KBM-7 (cell line): Measurements from ENCODE around the gene WT1.

Experiments used
- DNase-seq: peaks from one replicate; pipeline ENCODE4 v3.0.0-alpha.2; 2015
- in situ Hi-C: fragments of 300-500 bp; cut with MboI; formaldehyde crosslinking; loops from 2 replicates; pipeline ENCODE4 v1.14.3; 2020; ENCODE audit warnings: low sequenced_read_pairs, low pct_unique_long_range_greater_than_20kb, mixed read lengths

The WT1 gene

DNA sequence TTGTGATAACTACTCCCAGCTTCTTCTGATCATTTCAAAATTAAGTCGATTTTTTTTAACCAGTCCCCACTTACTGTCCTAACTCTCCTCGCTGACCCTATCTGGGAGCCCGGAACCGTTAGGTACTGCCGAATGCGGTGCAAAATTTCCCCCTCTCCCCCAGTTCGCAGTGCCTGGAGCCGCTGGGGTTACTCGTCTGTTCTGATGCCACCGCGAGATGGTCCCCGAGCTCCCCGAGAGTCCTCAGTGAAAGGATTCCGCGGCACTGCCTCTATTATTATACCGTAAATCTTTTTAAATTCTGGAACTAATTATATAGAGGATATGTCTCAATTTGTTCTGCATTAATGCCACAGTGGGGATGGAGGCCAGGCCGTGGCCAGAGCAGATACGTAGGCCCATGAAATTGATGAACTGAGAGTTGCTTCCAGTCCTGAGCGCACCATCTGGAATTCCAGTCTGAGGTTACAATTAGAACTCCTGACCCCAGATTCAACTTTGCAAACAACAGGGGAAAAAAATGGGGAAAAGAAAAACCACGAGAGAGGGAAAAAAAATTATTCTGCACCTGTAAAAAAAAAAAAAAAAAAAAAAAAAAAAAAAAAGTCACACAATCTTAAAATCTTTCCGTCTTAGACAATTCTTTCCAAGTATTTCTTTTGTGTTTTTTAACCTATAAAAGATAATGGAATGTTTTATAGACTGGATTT lies 4.3 kb upstream of the WT1 start:
- in situ Hi-C loops: no loop called here
- DNase-seq: no peak

DNA sequence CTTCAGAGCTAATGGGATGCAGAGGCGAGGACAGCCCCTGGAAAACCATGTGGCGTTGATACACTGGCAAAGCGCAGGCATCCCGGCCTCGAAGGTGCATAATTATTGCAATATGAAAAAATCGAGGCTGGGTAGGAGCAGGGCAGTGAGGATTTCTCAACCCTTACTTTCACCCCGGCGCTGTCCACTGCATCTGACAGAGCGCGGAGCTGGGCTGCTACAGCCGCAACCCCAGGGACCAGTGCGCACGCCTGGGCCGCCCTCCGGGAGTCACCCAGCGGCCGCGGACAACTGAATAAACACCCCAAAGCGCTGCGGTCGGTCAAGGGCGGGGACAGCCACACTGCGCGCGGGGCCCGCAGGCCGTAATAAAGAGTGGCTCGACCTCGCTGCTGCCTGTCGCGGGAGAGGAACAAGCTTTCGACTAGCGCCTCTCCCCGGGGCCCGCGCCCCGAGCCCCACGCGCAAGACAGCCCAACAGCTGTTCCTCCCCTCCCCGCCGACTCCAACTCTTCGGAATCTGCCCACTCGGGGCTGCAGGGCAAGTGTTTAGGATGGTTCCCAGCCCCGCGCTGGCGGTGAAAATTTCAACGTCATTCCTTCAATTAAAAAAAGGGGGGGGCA lies 3.6 kb upstream of the WT1 start:
- no peak for DNase-seq
- in situ Hi-C loops: no loop called here

DNA sequence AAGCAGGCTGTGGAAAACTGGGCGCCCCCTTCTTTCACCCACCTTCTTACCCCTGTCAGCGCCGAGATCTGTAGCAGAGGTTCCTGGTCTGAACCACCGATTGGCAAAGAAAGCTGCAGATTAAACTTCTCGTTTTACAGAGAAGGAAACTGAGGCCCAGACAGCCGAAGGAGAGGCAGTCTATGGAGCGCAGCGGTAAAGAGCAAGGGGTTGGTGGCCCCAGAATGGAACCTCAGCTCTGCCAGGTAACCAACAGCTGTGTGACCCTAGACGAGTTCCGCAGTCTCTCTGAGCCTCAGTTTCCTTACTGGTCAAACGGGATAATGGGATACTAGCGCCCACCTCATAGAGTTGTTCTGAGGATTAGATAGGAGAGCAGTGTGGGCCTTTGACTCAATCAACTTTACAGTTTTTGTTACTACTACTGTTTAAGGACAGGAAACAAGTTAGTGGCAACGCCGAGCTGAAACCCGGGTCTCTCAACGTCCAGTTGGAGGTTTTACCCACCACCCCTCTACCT lies 3.1 kb upstream of the WT1 start:
- in situ Hi-C loops: no loop called here
- no peak for DNase-seq

DNA sequence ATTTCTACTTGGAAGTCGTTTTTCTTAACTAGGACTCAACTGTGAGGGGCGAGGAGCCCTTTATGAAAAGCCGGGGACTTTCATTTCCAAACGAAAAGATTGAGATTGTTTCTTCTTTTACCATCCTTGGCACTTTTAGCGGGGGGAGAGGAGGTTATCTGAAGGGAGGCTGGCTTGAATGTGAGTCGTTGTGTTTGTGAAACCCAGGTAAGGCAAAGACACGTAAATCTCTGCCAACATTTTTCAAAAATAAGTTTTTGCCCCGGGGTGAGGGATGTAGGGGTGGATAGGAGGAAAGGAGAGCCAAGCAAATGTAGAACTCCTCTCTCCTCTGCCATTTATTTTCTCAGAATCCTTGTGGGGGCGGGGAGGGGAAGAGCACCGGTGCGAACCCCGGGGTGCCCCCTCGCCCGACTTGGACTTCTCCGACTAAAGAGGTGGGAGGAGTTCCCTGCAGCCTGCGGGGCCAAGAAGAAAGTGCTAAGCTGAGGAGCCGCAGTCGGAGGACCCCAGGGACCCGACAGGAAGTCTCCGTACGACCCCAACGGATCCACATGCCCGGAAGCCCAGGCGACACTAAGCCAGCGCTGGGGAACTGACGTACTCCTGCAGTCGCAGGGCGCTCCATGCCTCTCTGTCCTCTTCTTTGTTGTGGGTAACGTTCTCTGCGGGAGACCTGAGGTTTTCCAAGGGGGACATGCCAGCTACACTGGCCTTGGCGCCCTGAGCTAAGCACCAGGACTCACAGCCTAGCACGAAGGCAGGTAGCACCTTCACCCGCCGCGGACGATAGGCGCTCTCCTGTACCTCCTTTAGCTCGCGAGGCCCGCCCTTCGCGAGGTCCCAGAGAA lies 2.4 kb upstream of the WT1 start:
- in situ Hi-C loops: no loop called here
- DNase-seq: no peak

DNA sequence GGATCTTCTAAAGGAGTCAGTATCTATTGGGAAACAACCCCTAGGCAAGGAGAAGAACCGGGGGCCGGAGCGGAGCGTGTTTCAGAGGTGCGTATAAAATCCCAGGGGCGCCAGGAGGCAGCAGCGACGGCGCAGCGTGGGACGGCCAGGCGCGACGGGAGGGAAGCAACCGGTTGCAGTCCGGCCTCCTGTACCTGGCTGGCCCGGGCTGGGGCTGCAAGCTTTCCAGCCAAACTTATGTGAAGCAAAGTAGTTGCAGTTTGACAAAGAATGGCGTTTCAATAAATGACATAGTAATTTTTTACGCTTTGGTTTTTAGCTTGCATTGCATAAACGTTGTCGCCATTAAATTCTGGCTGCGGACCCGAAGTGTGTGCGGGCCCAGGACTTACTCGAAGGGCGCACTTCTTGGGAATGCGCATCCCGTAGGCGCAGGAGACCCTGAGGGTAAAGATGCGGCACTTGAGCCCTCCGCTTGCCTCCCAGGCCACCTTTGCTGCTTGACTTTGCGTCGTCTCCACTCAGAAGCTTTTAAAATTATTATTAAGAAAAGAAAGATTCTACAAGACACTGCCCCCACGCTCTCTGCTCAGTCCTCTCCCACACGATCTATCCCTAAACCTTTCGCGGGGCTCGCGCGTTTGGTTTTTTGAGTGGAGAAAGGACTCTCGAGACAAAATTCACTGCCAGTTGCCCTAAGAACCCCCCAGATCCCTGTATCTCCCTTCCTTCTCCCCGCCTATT lies 1.6 kb upstream of the WT1 start:
- DNase-seq: no peak
- in situ Hi-C loops: no loop called here

DNA sequence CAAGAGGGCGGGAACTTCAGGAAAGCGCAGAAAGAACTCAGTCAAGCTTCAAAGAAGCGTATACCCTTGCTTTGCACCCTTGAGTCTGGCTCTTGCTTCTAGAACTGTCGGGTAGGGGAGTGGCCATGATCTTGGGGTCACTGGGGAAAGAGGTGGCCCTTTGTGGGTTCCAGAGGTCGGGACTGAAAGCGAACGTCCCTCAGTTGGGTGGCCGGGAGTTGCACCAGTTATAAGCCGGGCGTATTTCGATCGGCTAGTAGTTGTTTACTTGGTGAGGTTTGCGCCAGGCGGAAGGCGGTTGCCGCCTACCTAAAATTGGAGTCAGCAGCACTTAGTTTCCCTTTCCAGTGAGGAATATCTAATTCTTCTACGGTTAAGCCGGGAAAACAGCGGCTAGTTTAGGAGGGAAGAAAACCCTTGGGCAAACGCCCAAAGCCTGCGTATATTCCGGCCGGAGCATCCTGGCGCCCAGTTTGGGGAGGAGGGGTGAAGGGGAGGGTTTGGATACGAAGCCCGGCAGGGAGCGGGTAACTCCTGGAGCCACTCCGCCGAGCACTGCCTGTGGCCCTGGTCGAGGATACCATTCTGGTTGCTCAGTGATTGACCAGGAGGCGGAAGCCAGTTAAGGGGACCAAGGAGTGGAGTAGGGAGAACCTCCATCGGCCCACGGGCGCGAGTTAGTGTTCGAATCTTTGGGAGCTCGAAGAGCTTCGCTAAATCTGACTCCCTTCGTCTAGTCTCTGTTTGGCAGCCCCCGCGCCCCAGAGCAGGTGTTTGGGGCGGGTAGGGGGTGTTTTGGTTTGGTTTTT lies 807 bp upstream of the WT1 start:
- in situ Hi-C loops: no loop called here
- DNase-seq: no peak

DNA sequence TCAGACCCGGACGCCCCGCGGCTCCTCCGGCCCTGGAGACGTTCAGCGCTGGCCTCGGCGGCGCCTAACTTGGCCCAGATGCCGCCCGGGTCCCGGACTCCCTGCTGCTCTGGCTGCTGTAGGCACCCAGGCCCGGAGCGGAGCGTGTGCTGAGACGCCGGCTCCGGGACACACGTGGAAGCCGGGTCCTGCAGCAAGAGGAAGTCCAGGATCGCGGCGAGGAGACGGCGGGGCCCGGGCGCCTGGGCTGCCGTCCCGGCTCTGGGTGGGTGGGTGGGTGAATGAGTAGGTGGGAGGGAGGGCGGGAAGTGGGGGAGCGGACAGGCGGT lies 223 bp downstream of the WT1 start:
- no peak for DNase-seq
- in situ Hi-C loops: no loop called here

DNA sequence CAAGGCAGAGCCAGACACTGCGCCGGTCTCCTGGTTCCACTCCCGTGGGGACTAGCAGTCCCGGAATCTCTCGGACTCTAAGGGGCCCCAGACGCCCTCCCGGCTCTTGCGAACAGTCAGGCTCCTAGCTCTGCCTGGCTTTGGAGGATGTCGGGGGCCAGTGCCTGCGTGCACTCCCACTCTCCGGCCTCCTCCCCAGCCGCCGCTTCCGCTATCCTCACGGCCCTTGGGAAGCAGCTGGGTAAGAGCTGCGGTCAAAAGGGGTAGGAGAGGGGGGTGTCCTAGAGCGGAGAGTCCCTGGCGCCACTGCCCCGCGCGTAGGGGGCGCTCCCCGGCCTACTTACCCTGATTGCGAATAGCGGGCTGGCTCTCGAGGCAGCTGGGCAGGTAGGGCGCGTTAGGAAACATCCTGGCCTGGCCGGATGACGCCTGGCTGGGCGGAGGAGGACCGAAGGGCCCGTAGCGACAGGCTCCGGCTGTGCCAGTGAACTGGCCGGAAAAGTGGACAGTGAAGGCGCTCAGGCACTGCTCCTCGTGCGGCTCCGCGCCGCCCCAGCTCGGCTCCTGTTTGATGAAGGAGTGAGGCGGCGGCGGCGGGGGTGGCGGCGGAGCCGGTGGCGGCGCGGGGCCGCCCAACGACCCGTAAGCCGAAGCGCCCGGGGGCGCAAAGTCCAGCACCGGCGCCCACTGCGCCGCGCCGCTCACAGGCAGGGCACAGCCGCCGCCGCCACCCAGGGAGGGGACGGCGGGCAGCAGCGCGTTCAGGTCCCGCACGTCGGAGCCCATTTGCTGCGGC lies 785 bp downstream of the WT1 start:
- in situ Hi-C loops: no loop called here
- peak; percentile 98 for DNase-seq

DNA sequence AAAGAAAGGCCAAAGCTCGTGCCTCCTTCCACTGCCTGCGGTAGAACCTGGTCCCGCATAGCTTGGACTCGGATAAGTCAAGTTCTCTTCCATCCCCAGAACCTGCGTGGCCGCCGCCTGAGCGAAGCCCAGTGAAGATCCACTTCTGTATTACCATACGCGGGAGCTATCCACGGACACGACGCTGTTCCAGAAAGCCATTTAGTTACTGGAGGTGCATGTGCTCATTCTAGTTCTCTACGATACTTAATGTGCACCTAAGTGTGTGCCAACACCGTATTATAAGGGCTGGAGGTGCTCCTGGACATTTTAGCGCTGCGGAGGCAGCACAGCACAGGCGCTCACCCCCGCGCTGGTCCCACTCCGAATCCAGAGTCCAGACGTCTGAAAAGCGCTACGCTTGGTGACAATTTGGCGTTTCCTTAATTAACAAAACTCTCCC lies 1.4 kb downstream of the WT1 start:
- DNase-seq: no peak
- in situ Hi-C loops: no loop called here

DNA sequence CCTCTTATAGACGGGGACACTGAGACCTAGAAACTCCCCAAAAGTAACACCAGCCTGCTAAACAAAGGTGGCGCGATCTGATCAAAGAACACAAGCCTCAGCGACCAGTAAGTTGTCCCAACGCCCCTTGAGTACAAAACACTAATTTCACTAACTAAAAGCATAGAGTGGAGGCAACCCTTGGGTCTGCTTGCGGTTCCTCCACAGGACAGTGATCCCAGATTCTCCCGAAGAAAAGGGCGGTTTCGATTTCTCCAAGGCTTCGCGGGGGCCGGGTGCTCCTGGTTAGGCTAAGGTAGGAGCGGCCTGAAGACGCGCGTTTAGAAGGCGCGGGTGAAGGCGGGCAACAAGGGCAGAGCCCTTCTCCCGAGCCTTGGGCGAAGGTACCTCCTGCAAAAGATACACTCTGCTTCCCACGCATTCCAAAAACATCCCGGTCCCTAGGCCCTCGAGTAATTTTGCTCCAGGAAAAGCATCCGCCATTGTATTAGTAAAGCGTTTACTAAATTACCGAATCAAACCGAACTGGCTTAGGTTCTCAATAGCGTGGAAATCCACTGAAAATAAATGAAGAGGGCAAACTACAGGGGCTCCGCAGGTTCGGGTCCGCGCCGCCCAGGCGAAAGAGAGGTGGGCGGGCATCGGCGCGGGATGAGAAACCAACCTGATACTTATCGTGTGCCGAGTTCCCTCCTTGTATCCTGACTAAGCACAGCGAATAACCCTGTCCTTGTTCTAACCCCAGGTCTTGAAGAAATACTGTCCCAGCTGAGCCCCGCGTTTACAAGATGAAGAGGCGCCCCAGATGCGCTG lies 2.0 kb downstream of the WT1 start:
- no peak for DNase-seq
- in situ Hi-C loops: no loop called here

DNA sequence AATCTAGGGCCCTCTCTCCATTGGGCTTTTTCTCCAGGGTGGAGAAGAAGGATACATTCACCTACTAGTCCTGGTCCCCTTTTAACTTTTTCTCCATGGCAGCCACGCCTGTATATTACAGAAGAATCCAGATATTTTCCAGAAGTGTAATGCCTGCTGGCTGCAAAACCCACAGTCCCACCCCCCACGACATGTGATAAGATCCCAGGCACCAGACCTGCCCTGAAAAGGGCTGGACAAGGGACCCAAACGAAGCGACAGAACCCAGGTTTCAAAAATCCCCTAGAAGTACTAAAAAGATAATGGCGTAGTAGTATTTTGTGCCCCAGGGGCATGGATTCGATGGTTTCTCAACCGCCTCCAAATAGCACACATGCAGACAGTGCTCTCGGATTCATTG lies 2.8 kb downstream of the WT1 start:
- DNase-seq: no peak
- in situ Hi-C loops: no loop called here

DNA sequence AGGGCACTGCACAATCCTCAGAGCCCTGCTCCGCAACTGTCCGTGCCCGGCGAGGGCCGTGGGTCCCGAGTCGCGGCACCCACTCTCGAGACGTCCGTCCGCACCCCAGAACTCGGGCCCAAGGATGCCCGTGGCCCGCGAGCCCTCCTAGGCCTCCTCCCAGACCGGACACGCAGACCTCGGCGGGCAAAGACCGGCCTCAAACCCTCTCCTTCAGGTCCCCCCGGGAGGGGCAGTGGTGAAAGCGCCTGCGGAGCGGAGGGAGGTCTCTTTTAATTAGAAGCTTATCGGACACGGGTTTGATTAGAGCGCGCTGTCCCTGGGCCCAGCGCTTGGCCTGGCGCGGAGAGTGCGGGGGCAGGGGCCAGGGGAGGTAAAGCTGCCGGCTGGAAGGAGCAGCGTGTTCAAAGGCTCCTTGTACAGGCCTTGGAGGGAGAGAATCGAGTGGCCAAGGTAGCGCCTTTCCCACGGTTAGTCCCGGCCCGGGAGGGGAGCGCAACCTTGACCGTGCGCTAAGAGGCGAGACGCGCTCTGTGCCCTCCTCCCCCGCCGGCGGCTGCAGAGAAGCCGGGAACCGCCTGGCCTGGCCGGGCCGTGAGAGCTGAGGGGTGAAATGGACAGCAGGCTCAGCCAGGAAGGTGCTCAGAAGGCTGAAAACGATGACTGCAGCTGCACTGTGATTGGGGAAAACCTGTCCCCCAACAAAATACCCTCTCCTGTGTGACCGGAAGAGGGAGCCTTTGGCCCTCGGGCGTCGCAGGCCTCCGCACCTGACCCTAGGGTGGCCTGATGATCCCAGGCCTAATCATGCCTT lies 4.6 kb downstream of the WT1 start:
- in situ Hi-C loops: no loop called here
- no peak for DNase-seq

DNA sequence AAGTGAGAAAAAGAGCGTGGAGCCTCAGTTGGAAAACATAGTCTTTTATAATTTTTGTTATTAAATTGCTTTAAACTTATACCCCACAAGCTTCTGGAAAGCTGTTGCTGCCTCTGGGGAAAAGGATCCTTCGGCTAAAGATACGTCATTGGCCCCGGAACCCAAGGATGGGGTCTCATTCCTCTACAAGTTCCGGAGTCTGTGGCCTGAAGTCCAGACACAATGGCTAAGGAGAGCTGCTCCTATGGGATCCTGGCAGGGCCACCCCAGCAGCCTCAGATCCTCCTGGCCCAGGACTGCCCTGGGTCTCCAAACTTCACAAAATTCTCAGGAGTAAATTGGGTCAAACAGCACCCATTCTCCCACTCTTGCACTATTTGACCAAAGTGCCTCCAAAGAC lies 5.9 kb downstream of the WT1 start:
- DNase-seq: no peak
- in situ Hi-C loops: no loop called here

DNA sequence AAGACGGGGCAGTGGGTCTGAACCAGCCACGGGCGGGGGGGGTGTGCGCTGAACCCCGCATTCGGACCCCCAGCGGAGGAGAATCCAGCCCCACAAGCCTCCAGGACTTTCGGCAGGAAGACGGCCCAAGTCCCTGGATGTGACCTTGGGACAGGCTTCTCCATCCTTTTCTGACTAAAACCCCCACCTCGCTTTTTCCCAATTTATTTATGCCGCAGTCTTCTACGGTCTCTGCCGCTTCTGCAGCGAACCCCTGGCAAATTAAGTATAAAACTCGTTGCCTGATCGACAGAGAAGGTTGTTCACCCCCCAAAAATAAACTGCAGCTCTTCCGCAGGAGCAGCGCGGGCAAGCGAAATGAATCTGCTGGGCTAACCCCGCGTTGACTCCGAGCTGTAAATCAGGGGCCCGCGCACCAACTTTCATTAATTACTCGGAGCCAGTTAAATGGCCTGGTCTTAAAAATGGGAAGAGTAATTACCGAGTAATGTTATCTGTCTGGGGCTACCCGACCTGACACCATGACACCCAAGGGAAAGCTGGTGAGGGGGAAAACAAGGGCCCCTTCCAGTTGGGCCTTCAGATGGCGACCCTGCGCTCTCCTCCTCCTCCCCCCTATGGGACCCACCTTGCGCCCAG lies 6.6 kb downstream of the WT1 start:
- no peak for DNase-seq
- in situ Hi-C loops: no loop called here

DNA sequence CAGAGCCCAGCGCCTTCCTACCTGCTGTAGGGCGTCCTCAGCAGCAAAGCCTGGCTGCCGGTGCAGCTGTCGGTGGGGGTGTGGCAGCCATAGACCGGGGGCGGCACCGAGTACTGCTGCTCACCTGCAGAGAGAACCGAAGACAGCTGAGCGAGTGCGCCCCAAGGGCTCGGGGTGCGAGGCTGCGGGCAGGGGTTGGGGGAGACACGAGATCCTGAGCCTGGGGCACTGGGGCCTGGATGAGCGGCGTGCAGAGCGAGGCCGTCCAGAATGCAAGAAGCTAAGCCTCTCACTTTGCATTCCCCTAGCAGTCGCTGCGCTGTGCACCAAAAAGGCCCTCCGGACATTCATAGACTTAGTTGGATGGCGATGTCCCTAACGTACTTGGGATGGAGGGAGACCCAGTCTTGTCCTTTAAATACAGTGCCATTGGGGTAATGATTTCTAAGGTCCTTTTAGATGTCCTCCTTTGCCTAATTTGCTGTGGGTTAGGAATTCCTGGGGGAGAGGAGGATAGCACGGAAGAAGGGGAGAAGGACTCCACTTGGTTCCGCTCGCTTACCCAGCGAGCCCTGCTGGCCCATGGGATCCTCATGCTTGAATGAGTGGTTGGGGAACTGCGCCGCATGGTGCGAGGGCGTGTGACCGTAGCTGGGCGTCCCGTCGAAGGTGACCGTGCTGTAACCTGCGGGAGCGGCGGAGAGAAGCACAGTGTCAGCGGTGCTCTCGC lies 7.2 kb downstream of the WT1 start:
- DNase-seq: no peak
- in situ Hi-C loops: no loop called here

DNA sequence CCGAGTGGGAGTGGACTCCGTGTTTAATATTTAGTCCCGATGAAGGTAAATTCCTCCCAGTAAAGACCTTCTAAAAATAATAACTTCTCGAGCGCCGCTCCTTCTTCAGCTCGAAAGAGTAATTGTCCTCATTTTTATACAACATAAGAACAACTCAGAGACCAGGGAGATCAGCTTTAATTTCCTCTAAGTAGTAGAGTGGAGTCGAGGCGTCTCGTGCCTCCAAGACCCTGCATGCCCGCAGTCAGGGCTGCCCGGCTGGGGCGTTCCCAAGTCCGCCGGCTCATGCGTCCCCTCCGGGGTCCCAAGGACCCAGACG lies 7.8 kb downstream of the WT1 start:
- no peak for DNase-seq
- in situ Hi-C loops: no loop called here
